ENCODE data around the gene STXBP5L.
"Not testable (repeated sequence)": the region's sequence is repeated elsewhere in the genome, so short reads cannot be mapped to it uniquely, and the experiment has no call there.

The STXBP5L gene

DNA sequence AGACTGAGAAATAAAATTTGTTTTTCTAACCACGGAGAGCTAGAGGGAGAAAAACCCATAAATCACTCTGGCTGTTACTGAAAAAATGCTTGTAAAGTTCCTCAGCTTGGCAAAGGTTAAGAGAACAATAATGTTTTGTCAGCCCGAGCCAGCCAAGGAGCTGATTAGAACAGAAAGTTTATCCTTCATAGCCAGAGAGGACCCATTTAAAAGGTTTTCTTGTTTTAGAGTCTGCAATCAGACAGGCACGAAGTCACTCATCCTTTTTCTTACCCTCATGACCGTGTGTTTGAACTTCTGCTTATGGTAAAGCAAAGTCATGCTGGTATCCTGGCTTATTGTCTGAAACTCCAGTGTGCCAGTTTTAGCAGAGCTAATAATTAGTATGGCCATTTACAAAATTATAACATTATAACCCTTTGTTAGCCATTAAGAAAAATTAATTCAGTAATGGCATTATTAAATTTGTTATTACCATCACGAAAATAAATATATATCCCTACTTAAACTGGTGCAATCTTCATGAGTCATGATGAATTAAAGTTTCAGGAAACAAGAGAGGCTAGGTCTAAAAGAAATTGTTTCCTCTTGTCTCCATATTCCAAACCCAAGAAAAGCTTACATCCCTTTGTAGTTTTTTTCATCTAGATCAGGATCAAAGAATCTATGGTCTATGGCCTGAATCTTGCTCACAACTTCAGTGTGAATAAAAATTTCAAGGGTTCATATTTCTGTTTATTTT lies 13.5 kb upstream of the STXBP5L start:
- POLR2A ChIA-PET = no interaction called here

DNA sequence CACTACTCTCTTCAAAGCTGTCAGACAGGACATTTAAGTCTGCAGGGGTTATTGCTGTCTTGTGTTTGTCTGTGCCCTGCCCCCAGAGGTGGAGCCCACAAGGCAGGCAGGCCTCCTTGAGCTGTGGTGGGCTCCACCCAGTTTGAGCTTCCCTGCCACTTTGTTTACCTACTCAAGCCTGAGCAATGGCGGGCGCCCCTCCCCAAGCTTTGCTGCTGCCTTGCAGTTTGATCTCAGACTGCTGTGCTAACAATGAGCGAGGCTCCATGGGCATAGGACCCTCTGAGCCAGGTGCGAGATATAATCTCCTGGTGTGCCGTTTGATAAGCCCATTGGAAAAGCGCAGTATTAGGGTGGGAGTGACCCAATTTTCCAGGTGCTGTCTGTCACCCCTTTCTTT lies 6.3 kb upstream of the STXBP5L start:
- CTCF ChIA-PET; H3K36me3 ChIP-seq (ENCODE audit: control insufficient read depth in 4 of 4, insufficient read depth in 4 of 4, low read length in 3 of 4); POLR2A ChIA-PET; H3K4me1 ChIP-seq (ENCODE audit: control extremely low read depth in 1 of 4, control insufficient read depth in 4 of 4, insufficient read depth in 4 of 4, low read length in 3 of 4); DNase-seq; H3K4me3 ChIP-seq (ENCODE audit: control insufficient read depth in 1 of 7, extremely low read depth in 1 of 7, insufficient read depth in 4 of 7, low read depth in 2 of 7, low read length in 6 of 7); H3K9me3 ChIP-seq (ENCODE audit: control extremely low read depth in 1 of 5, control insufficient read depth in 4 of 5, insufficient read depth in 2 of 5, low read depth in 1 of 5, low read length in 4 of 5); H3K27ac ChIP-seq (ENCODE audit: insufficient read depth in 1 of 2, low read depth in 1 of 2, low read length in 2 of 2, poor library complexity in 1 of 2, severe bottlenecking in 2 of 2); H3K27me3 ChIP-seq (replicated peaks in 2 of 5; ENCODE audit: control insufficient read depth in 4 of 5, insufficient read depth in 5 of 5, low read length in 4 of 5): not testable (repeated sequence)
- 100% methylated on average over 4 of the region's 6 CpGs for WGBS (ENCODE audit: insufficient coverage)

More for the DNA sequence above, 13.5 kb upstream of the STXBP5L start:
- Histone ChIP-seq H3K4me1 (ENCODE audit: control extremely low read depth in 1 of 4, control insufficient read depth in 4 of 4, insufficient read depth in 4 of 4, low read length in 3 of 4) (peaks cover 0 to 4% (median 3%) of the 10 kb centered on the region in 4 experiments), H3K4me3 (ENCODE audit: control insufficient read depth in 1 of 7, extremely low read depth in 1 of 7, insufficient read depth in 4 of 7, low read depth in 2 of 7, low read length in 6 of 7) (peak overlapping the region in 1 of 7 experiments; percentile 8), H3K27me3 (replicated peaks in 2 of 5; ENCODE audit: control insufficient read depth in 4 of 5, insufficient read depth in 5 of 5, low read length in 4 of 5) (no peaks in the 10 kb centered on the region), H3K27ac (ENCODE audit: insufficient read depth in 1 of 2, low read depth in 1 of 2, low read length in 2 of 2, poor library complexity in 1 of 2, severe bottlenecking in 2 of 2) (no peak overlapping the region), H3K36me3 (ENCODE audit: control insufficient read depth in 4 of 4, insufficient read depth in 4 of 4, low read length in 3 of 4) (no peaks in the 10 kb centered on the region), H3K9me3 (ENCODE audit: control extremely low read depth in 1 of 5, control insufficient read depth in 4 of 5, insufficient read depth in 2 of 5, low read depth in 1 of 5, low read length in 4 of 5) (no peaks in the 10 kb centered on the region)
- CTCF ChIA-PET = interaction anchor here (1.4 kb wide), 1 partner anchor 10 kb away, joined by 3 read pairs; no protein-coding TSS in a partner anchor
- peak in 2 of 3 donors; percentile 47 to 64 for DNase-seq
- WGBS (ENCODE audit: insufficient coverage) = 0% methylated on average over 2 of the region's 5 CpGs

DNA sequence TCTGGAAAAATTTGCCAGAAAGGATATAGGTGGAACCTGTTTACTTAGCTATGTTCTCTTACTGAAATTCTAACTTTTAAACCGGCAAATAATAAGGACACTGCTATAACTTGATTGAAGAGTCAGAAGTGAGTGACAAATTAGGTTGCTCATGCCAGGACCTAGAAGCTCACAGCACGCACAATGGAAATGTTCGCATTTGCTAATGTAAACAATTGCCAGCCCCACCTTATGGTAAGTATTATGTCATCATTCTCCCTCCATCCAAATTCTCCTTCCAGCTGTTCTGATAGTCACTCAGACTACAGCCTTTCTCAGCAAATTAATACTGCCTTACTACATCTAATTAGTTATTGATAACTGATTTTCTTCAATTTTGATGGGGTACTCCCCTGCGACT lies 4.8 kb upstream of the STXBP5L start:
- DNase-seq = no peak
- Histone ChIP-seq H3K36me3 (ENCODE audit: control insufficient read depth in 4 of 4, insufficient read depth in 4 of 4, low read length in 3 of 4) (no peaks in the 10 kb centered on the region), H3K27me3 (replicated peaks in 2 of 5; ENCODE audit: control insufficient read depth in 4 of 5, insufficient read depth in 5 of 5, low read length in 4 of 5) (peaks cover 2 to 23% (median 8%) of the 10 kb centered on the region in 5 experiments), H3K4me3 (ENCODE audit: control insufficient read depth in 1 of 7, extremely low read depth in 1 of 7, insufficient read depth in 4 of 7, low read depth in 2 of 7, low read length in 6 of 7) (no peak overlapping the region), H3K9me3 (ENCODE audit: control extremely low read depth in 1 of 5, control insufficient read depth in 4 of 5, insufficient read depth in 2 of 5, low read depth in 1 of 5, low read length in 4 of 5) (peaks cover 0 to 5% (median 0%) of the 10 kb centered on the region in 5 experiments), H3K4me1 (ENCODE audit: control extremely low read depth in 1 of 4, control insufficient read depth in 4 of 4, insufficient read depth in 4 of 4, low read length in 3 of 4) (peaks cover 0 to 6% (median 2%) of the 10 kb centered on the region in 4 experiments), H3K27ac (ENCODE audit: insufficient read depth in 1 of 2, low read depth in 1 of 2, low read length in 2 of 2, poor library complexity in 1 of 2, severe bottlenecking in 2 of 2) (no peak overlapping the region)
- ChIA-PET CTCF (no interaction called here), POLR2A (no interaction called here)
- 100% methylated on average over 2 of the region's 4 CpGs for WGBS (ENCODE audit: insufficient coverage)

DNA sequence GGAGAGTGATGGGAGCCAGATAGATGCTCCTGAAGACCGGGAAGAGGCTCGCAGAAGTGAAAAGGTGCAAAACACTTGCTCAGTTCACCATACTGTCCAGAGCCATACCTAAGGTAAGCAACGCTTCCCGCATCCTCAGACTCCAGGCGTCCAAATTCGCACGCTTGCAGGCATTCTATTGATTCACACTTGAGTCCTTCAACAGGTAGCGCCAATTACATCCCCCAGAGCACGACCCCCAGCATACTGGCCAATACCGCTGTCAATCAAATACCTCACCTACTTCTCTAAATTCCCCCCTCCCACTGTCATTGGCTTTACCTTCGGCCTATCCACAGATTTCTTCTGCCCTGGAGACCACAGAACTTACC lies 361 bp upstream of the STXBP5L start:
- DNase-seq = no peak
- Histone ChIP-seq H3K4me3 (ENCODE audit: control insufficient read depth in 1 of 7, extremely low read depth in 1 of 7, insufficient read depth in 4 of 7, low read depth in 2 of 7, low read length in 6 of 7) (peak overlapping the region in 3 of 7 experiments; percentile 65 to 73 (median 70)), H3K9me3 (ENCODE audit: control extremely low read depth in 1 of 5, control insufficient read depth in 4 of 5, insufficient read depth in 2 of 5, low read depth in 1 of 5, low read length in 4 of 5) (peaks cover 0 to 5% (median 0%) of the 10 kb centered on the region in 5 experiments), H3K27ac (ENCODE audit: insufficient read depth in 1 of 2, low read depth in 1 of 2, low read length in 2 of 2, poor library complexity in 1 of 2, severe bottlenecking in 2 of 2) (no peak overlapping the region), H3K36me3 (ENCODE audit: control insufficient read depth in 4 of 4, insufficient read depth in 4 of 4, low read length in 3 of 4) (no peaks in the 10 kb centered on the region), H3K4me1 (ENCODE audit: control extremely low read depth in 1 of 4, control insufficient read depth in 4 of 4, insufficient read depth in 4 of 4, low read length in 3 of 4) (peaks cover 12 to 17% (median 16%) of the 10 kb centered on the region in 4 experiments), H3K27me3 (replicated peaks in 2 of 5; ENCODE audit: control insufficient read depth in 4 of 5, insufficient read depth in 5 of 5, low read length in 4 of 5) (peaks cover 2 to 52% (median 17%) of the 10 kb centered on the region in 5 experiments)
- WGBS (ENCODE audit: insufficient coverage) = 19% methylated on average over 8 of the region's 11 CpGs
- ChIA-PET POLR2A (no interaction called here), CTCF (no interaction called here)

DNA sequence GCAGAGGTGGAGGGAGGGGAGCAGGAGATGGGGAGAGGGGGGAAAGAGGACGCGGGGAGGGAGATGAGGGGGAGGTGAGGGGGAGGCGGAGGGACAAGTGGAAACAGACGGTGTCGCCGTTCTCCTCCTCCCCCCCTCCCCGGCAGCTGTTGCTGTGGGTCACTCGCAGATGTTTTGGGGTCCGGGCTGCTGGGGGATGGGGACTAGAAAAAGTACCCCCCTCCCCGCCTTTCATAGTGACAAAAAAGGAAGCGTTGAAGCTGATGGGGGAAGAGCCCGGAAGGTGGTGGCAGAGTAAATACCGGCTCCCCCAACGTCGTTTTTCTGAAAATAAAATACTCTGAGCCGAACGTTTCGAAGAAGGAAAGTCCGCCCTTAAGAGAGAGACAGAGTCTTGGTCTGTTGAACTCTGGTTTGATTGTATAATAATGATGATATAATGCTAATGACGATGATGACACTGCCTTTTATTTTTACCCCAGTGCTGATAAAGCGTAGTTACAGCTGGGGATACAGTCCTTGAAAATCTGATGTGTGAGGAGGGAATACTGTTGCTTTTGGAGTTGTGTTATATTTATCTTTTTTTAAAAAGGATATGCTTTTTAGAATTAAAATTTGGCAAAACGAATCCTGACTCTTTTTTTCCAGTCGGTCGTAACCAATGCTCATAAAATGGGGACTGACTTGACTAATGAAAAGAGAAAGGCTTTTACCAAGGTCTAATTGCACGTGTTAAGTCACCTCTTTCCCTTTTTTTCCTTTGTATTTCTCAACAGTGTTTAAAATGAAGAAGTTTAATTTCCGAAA lies 993 bp downstream of the STXBP5L start:
- DNase-seq = peak in 1 of 3 donors; percentile 39
- H3K27me3 ChIP-seq (replicated peaks in 2 of 5; ENCODE audit: control insufficient read depth in 4 of 5, insufficient read depth in 5 of 5, low read length in 4 of 5) = peaks cover 2 to 54% (median 17%) of the 10 kb centered on the region in 5 experiments
- ChIA-PET POLR2A (no interaction called here), CTCF (interaction anchor here (1.2 kb wide), 1 partner anchor 350 kb away, joined by 3 read pairs; no protein-coding TSS in a partner anchor)
- peaks cover 0 to 5% (median 0%) of the 10 kb centered on the region in 5 experiments for H3K9me3 ChIP-seq (ENCODE audit: control extremely low read depth in 1 of 5, control insufficient read depth in 4 of 5, insufficient read depth in 2 of 5, low read depth in 1 of 5, low read length in 4 of 5)
- H3K36me3 ChIP-seq (ENCODE audit: control insufficient read depth in 4 of 4, insufficient read depth in 4 of 4, low read length in 3 of 4) = no peaks in the 10 kb centered on the region
- WGBS (ENCODE audit: insufficient coverage) = 3% methylated on average over 12 of the region's 26 CpGs
- no peak overlapping the region for H3K27ac ChIP-seq (ENCODE audit: insufficient read depth in 1 of 2, low read depth in 1 of 2, low read length in 2 of 2, poor library complexity in 1 of 2, severe bottlenecking in 2 of 2)
- peak overlapping the region in 6 of 7 experiments; percentile 6 to 73 (median 62) for H3K4me3 ChIP-seq (ENCODE audit: control insufficient read depth in 1 of 7, extremely low read depth in 1 of 7, insufficient read depth in 4 of 7, low read depth in 2 of 7, low read length in 6 of 7)
- H3K4me1 ChIP-seq (ENCODE audit: control extremely low read depth in 1 of 4, control insufficient read depth in 4 of 4, insufficient read depth in 4 of 4, low read length in 3 of 4) = peaks cover 12 to 17% (median 16%) of the 10 kb centered on the region in 4 experiments

DNA sequence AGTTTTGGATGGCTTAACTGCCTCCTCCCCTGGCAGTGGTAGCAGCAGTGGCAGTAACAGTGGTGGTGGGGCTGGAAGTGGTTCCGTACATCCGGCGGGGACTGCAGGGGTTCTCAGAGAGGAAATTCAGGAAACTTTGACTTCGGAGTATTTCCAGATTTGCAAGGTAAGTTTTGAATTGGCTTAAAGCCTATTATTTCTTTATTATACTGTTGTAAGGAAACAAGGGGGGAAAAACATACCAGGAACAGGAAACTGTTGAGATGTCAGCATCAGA lies 1.5 kb downstream of the STXBP5L start:
- Histone ChIP-seq H3K9me3 (ENCODE audit: control extremely low read depth in 1 of 5, control insufficient read depth in 4 of 5, insufficient read depth in 2 of 5, low read depth in 1 of 5, low read length in 4 of 5) (peaks cover 0 to 5% (median 0%) of the 10 kb centered on the region in 5 experiments), H3K36me3 (ENCODE audit: control insufficient read depth in 4 of 4, insufficient read depth in 4 of 4, low read length in 3 of 4) (no peaks in the 10 kb centered on the region), H3K27ac (ENCODE audit: insufficient read depth in 1 of 2, low read depth in 1 of 2, low read length in 2 of 2, poor library complexity in 1 of 2, severe bottlenecking in 2 of 2) (no peak overlapping the region), H3K4me3 (ENCODE audit: control insufficient read depth in 1 of 7, extremely low read depth in 1 of 7, insufficient read depth in 4 of 7, low read depth in 2 of 7, low read length in 6 of 7) (peak overlapping the region in 4 of 7 experiments; percentile 21 to 73 (median 61)), H3K27me3 (replicated peaks in 2 of 5; ENCODE audit: control insufficient read depth in 4 of 5, insufficient read depth in 5 of 5, low read length in 4 of 5) (peaks cover 2 to 54% (median 20%) of the 10 kb centered on the region in 5 experiments), H3K4me1 (ENCODE audit: control extremely low read depth in 1 of 4, control insufficient read depth in 4 of 4, insufficient read depth in 4 of 4, low read length in 3 of 4) (peaks cover 12 to 17% (median 16%) of the 10 kb centered on the region in 4 experiments)
- DNase-seq = peak in 1 of 3 donors; percentile 42
- CTCF ChIA-PET = interaction anchor here (1.2 kb wide), 1 partner anchor 351 kb away, joined by 3 read pairs; no protein-coding TSS in a partner anchor
- no CpG with 5 or more reads among the region's 4 CpGs for WGBS (ENCODE audit: insufficient coverage)
- POLR2A ChIA-PET = no interaction called here

DNA sequence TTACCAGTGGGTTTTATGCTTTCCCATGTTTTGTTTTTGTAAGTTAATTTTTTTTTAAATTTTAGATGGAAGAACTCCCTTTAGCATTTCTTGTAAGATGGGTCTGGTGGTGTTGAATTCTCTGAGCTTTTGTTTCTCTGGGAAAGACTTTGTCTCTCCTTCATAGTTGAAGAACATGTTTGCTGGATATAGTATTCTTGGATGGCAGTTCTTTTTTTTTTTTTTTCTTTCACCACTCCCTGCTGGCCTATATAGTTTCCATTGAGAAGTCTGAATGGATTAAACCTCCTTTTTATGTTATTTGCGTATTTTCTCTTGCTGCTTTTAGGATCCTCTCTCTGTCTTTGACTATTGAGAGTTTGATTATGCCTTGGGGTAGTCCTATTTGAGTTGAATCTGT lies 18.1 kb downstream of the STXBP5L start:
- no CpG with 5 or more reads among the region's 1 CpG for WGBS (ENCODE audit: insufficient coverage)
- Histone ChIP-seq H3K9me3 (ENCODE audit: control extremely low read depth in 1 of 5, control insufficient read depth in 4 of 5, insufficient read depth in 2 of 5, low read depth in 1 of 5, low read length in 4 of 5) (peaks cover 0 to 12% (median 0%) of the 10 kb centered on the region in 5 experiments), H3K4me1 (ENCODE audit: control extremely low read depth in 1 of 4, control insufficient read depth in 4 of 4, insufficient read depth in 4 of 4, low read length in 3 of 4) (no peaks in the 10 kb centered on the region), H3K4me3 (ENCODE audit: control insufficient read depth in 1 of 7, extremely low read depth in 1 of 7, insufficient read depth in 4 of 7, low read depth in 2 of 7, low read length in 6 of 7) (no peak overlapping the region), H3K36me3 (ENCODE audit: control insufficient read depth in 4 of 4, insufficient read depth in 4 of 4, low read length in 3 of 4) (no peaks in the 10 kb centered on the region), H3K27me3 (replicated peaks in 2 of 5; ENCODE audit: control insufficient read depth in 4 of 5, insufficient read depth in 5 of 5, low read length in 4 of 5) (no peaks in the 10 kb centered on the region), H3K27ac (ENCODE audit: insufficient read depth in 1 of 2, low read depth in 1 of 2, low read length in 2 of 2, poor library complexity in 1 of 2, severe bottlenecking in 2 of 2) (no peak overlapping the region)
- ChIA-PET CTCF (no interaction called here), POLR2A (no interaction called here)
- no peak for DNase-seq
